Colonic mucosa (tissue), 4 donors: Measurements from ENCODE around the gene PLOD1. TPM values are rescaled to one million over a fixed set of nuclear protein-coding genes. Genes with fewer than 3 reads are reported as not detected.

Source experiments
- DNase-seq: peaks from one replicate; pipeline ENCODE4 v3.0.0-alpha.2; 2020
- H3K27ac ChIP-seq: fragments of 200-600 bp; one replicate; pipeline ENCODE4 v1.8.0; 2021
- H3K27me3 ChIP-seq: fragments of 200-600 bp; one replicate; pipeline ENCODE4 v1.8.0; 2021
- H3K36me3 ChIP-seq: fragments of 200-600 bp; one replicate; pipeline ENCODE4 v1.8.0; 2021
- H3K4me1 ChIP-seq: fragments of 200-600 bp; one replicate; pipeline ENCODE4 v1.8.0; 2021; ENCODE audit warnings: mild to moderate bottlenecking
- H3K4me3 ChIP-seq: fragments of 200-600 bp; one replicate; pipeline ENCODE4 v1.8.0; 2021
- H3K9ac ChIP-seq, 2 donors: one replicate each; pipeline ENCODE4 v1.7.0; 2013; ENCODE audit warnings: control low read depth in 2 of 2, low read depth in 2 of 2, low read length in 2 of 2
- H3K9me3 ChIP-seq: fragments of 200-600 bp; one replicate; pipeline ENCODE4 v1.8.0; 2021
- CTCF ChIP-seq: fragments of 200-600 bp; IDR thresholded peaks from one replicate; pipeline ENCODE4 v1.8.0; 2022; ENCODE audit warnings: antibody characterized with exemption, mild to moderate bottlenecking
- intact Hi-C: fragments of 100-400 bp; cut with DNase I; formaldehyde crosslinking; loops from one replicate; pipeline ENCODE4 v1.14.1; 2022
- total RNA-seq, 2 donors: library from RNA; stranded (reverse); fragmentation: NEBNext Ultra II Directional in 1 of 2; extraction: Animal tissue kit (Norgen Biotek cat#: 25700) in 1 of 2; gene quantifications; one replicate each; pipeline ENCODE4 v1.2.1, GENCODE V29; 2021
- donor health status: healthy.
- donor health status: DM: no; HTN: no; CAD: no.
- donor health status: DM: no; HTN: no; CAD: no.

Gene PLOD1
- total RNA-seq, 2 donors from 2014 or later: 72.5 to 83.9 TPM

DNA sequence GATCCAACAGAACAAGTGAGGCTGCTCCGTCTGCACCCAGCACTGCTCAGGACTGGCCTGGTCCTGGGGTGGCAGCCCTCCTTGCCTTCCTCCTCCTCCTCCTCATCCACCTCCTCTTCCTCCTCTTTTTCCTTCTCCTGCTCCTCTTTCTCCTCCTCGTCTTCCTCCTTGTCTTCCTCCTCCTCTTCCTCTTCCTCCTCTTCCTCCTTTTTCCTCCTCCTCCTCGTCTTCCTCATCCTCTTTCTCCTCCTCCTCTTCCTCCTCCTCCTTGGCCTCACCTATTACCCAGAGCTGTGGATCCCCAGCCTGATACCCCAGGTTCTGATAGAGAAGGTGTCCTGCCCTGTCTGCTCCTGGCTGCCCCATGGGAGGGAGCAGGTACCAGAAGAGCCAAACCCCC, 29.1 kb downstream of the PLOD1 start:
- H3K4me3 ChIP-seq: no peak overlapping the region
- H3K9ac ChIP-seq: no peak overlapping the region
- H3K9me3 ChIP-seq: no peaks in the 10 kb centered on the region
- peaks cover 5% of the 10 kb centered on the region for H3K36me3 ChIP-seq
- intact Hi-C loops: no loop called here
- no peak overlapping the region for H3K27ac ChIP-seq
- H3K27me3 ChIP-seq: no peaks in the 10 kb centered on the region
- no peak for TF ChIP-seq CTCF
- H3K4me1 ChIP-seq: peaks cover 4% of the 10 kb centered on the region
- no peak for DNase-seq

DNA sequence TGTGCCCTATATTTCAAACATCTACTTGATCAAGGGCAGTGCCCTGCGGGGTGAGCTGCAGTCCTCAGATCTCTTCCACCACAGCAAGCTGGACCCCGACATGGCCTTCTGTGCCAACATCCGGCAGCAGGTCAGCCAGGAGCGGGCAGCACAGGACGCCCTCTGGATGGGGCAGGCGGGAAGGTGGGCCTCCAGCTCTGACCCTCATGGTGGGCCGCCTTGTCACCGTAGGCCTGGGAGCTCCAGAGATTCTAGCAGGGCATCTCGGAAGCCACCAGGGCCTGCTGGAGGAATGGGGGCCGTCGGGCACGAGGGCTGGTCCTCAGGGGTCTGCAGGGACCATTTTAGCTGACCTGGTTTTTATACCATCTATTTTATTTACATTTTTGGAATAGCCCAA, 30.1 kb downstream of the PLOD1 start:
- Histone ChIP-seq H3K9me3 (no peaks in the 10 kb centered on the region), H3K4me1 (peaks cover 4% of the 10 kb centered on the region), H3K36me3 (peaks cover 5% of the 10 kb centered on the region), H3K4me3 (no peak overlapping the region), H3K27me3 (no peaks in the 10 kb centered on the region), H3K27ac (no peak overlapping the region), H3K9ac (no peak overlapping the region)
- intact Hi-C loops: loop anchor here (5.0 kb wide), 1 partner anchor 127 kb away; no protein-coding TSS in a partner anchor
- DNase-seq: no peak
- TF ChIP-seq CTCF: no peak

DNA sequence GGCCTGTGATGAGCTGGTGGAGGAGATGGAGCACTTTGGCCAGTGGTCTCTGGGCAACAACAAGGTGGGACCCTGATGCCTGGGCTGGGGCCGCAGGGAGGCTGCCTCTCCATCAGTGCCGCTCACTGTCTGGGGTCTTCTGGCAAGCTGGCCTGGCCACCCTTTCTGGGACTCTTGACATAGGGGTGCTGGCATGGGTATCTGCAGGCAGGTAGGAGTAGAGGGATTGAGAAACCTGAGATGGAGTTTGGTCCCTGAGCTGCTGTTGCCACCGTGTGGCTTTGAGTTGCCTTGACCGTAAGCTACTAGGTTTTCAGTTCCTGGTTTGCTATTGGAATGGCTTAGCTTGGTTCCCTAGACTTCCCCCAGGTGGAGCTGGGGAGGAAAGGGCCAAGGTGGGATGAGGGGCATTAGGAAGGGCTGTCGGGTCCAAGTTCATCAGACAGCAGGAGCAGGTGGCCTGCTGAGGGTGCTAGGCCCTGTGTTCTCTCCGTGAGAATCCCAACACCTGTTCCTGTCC, 32.6 kb downstream of the PLOD1 start:
- peak; percentile 49 for DNase-seq
- H3K4me1 ChIP-seq: no peaks in the 10 kb centered on the region
- H3K9me3 ChIP-seq: no peaks in the 10 kb centered on the region
- H3K9ac ChIP-seq: no peak overlapping the region
- H3K27me3 ChIP-seq: no peaks in the 10 kb centered on the region
- H3K36me3 ChIP-seq: peaks cover 5% of the 10 kb centered on the region
- TF ChIP-seq CTCF: peak; percentile 44
- H3K4me3 ChIP-seq: no peak overlapping the region
- intact Hi-C loops: loop anchor here (5.0 kb wide), 1 partner anchor 130 kb away; no protein-coding TSS in a partner anchor
- no peak overlapping the region for H3K27ac ChIP-seq

GRCh38 chr1:11970441-11971185, 36.1 kb downstream of the PLOD1 start:
- no peaks in the 10 kb centered on the region for H3K27me3 ChIP-seq
- H3K4me3 ChIP-seq: no peak overlapping the region
- intact Hi-C loops: no loop called here
- H3K36me3 ChIP-seq: peaks cover 11% of the 10 kb centered on the region
- no peak overlapping the region for H3K27ac ChIP-seq
- no peaks in the 10 kb centered on the region for H3K9me3 ChIP-seq
- DNase-seq: no peak
- no peaks in the 10 kb centered on the region for H3K4me1 ChIP-seq
- H3K9ac ChIP-seq: no peak overlapping the region
- TF ChIP-seq CTCF: no peak

GRCh38 chr1:11977625-11978024, 43.1 kb downstream of the PLOD1 start:
- no peak overlapping the region for H3K27ac ChIP-seq
- no peak for TF ChIP-seq CTCF
- H3K36me3 ChIP-seq: peaks cover 7% of the 10 kb centered on the region
- no peaks in the 10 kb centered on the region for H3K9me3 ChIP-seq
- DNase-seq: no peak
- peaks cover 13% of the 10 kb centered on the region for H3K4me1 ChIP-seq
- H3K4me3 ChIP-seq: no peak overlapping the region
- H3K9ac ChIP-seq: no peak overlapping the region
- intact Hi-C loops: loop anchor here (5.0 kb wide), 1 partner anchor 70 kb away; no protein-coding TSS in a partner anchor
- no peaks in the 10 kb centered on the region for H3K27me3 ChIP-seq
